ENCODE measurements around the gene PPFIBP1. TPM values are rescaled to one million over a fixed set of nuclear protein-coding genes. Genes with fewer than 3 reads are reported as not detected.
"Not testable (repeated sequence)": the region's sequence is repeated elsewhere in the genome, so short reads cannot be mapped to it uniquely, and the experiment has no call there.

Gene PPFIBP1
- total and polyA plus RNA-seq, 7 donors, result 5.9 to 63.1 (median 28.3) TPM

DNA sequence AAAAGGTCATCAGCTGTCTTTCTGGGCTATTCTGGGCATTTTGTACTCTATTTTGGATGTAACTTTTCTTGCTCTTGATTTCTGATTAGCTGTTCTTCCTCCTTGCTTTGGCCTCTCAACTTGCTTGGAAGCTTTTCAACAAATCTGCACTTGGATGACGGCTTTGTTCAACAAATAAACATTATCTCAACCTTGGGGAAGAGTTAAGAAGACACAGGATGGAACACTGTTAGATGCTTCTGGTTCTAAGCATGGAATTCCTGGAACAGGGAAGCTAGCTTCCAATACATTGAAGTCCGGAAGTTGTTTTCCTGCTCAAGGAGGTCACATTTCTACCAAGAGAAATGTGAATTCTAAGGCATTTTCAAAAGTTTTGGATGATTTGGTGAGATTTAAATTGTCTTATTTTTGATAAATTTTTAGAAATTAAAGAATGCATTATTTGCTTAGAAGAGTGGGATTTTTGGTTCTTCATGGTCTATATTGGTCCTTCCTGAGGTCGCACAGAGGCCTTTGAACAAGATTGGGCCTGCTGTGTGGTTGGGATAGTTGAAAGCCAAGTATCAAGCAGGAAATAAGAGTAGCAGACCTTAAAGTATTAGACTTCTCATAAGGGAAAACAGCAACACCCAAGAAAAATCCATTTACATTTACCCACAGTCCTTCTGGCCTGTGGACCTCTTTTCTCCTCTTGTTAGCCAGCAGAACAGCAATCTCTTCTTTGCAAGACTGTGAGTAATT is 59.2 kb downstream of the PPFIBP1 start:
- no peak overlapping the region for H3K4me3 ChIP-seq

DNA sequence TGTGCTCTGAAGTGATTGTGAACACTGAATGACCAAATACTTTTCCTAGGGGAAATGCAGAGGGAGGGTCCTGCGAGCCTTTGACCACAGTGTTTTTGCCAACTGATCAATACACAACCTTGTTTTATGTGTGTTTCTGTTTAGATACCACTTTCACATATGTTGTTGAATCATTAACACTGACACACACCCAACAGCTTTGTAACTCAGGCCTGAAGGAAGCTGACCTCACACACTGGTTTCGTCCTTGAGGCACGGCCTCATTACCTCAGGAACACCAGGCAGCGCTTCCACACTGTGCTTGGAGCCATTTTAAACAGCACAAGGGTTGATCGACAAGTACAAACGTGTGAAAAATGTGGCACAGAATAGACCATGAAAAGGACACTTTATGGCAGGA is 60.0 kb downstream of the PPFIBP1 start:
- TF ChIP-seq, protein P1, sequence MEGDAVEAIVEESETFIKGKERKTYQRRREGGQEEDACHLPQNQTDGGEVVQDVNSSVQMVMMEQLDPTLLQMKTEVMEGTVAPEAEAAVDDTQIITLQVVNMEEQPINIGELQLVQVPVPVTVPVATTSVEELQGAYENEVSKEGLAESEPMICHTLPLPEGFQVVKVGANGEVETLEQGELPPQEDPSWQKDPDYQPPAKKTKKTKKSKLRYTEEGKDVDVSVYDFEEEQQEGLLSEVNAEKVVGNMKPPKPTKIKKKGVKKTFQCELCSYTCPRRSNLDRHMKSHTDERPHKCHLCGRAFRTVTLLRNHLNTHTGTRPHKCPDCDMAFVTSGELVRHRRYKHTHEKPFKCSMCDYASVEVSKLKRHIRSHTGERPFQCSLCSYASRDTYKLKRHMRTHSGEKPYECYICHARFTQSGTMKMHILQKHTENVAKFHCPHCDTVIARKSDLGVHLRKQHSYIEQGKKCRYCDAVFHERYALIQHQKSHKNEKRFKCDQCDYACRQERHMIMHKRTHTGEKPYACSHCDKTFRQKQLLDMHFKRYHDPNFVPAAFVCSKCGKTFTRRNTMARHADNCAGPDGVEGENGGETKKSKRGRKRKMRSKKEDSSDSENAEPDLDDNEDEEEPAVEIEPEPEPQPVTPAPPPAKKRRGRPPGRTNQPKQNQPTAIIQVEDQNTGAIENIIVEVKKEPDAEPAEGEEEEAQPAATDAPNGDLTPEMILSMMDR (IDR thresholded peaks at IDR 0.05), result no peak
- peak overlapping the region; percentile 63 for H3K27ac ChIP-seq

More for the DNA sequence above, 59.2 kb downstream of the PPFIBP1 start:
- Histone ChIP-seq H3K36me3 (ENCODE audit: insufficient read depth in 1 of 2, low read depth in 1 of 2) (peaks cover 0 to 9% of the 10 kb centered on the region in 2 donors), H3K27ac (peak overlapping the region; percentile 63), H3K27me3 (ENCODE audit: insufficient read depth in 3 of 3, low read length in 2 of 3) (no peaks in the 10 kb centered on the region), H3K9me3 (no peaks in the 10 kb centered on the region), H3K4me1 (peaks cover 25% of the 10 kb centered on the region)
- ATAC-seq, result peak in 2 of 4 donors; percentile 35 to 51
- DNase-seq, result no peak
- WGBS, 3 donors, result 46 to 54% (median 48%) methylated on average over 3 of the region's 3 CpGs
- TF ChIP-seq, protein P1 (IDR thresholded peaks at IDR 0.05), result no peak
- intact Hi-C loops (cut with DNase I), result no loop called here

DNA sequence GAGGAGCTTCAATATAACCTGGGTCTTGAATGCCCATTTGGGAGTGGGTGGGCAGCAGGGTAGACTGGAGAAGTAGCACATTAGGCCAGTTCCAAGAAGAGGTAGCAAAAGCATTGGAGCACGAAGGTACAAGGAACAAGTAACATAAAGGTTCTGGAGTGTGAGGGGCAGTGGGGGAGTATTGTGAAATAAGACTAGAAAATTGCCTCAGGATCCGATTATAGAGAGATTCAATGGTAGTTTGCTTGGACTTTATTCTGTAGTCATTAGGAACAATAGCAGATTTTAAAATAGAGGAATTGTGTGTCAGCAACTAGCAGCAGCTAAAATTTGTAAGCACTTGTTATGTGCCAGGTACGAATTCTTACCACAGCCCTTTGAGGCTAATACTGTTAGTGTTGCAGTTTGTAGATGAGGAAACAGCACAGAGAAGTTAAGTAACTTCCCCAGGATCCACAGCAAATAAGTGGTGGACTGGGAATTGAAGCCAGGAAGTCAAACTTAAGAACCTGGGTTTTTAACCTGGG is 61.8 kb downstream of the PPFIBP1 start:
- H3K9me3 ChIP-seq, result no peaks in the 10 kb centered on the region
- TF ChIP-seq, protein P1 (IDR thresholded peaks at IDR 0.05), result no peak
- H3K27me3 ChIP-seq (ENCODE audit: insufficient read depth in 3 of 3, low read length in 2 of 3), result no peaks in the 10 kb centered on the region
- H3K4me3 ChIP-seq, result no peak overlapping the region
- DNase-seq, result no peak
- no peaks in the 10 kb centered on the region for H3K36me3 ChIP-seq (ENCODE audit: insufficient read depth in 1 of 2, low read depth in 1 of 2)
- H3K4me1 ChIP-seq, result peaks cover 26% of the 10 kb centered on the region
- ATAC-seq, result no peak
- no peak overlapping the region for H3K27ac ChIP-seq
- WGBS, 3 donors, result 89 to 90% (median 90%) methylated on average over 3 of the region's 3 CpGs
- intact Hi-C loops (cut with DNase I), result no loop called here

More for the DNA sequence above, 60.0 kb downstream of the PPFIBP1 start:
- ATAC-seq, result no peak
- Histone ChIP-seq H3K4me1 (peaks cover 25% of the 10 kb centered on the region), H3K36me3 (ENCODE audit: insufficient read depth in 1 of 2, low read depth in 1 of 2) (peaks cover 0 to 3% of the 10 kb centered on the region in 2 donors), H3K4me3 (no peak overlapping the region), H3K9me3 (no peaks in the 10 kb centered on the region), H3K27me3 (ENCODE audit: insufficient read depth in 3 of 3, low read length in 2 of 3) (no peaks in the 10 kb centered on the region)
- DNase-seq, result no peak
- intact Hi-C loops (cut with DNase I), result no loop called here
- 85 to 89% (median 86%) methylated on average over 6 of the region's 6 CpGs for WGBS, 3 donors

DNA sequence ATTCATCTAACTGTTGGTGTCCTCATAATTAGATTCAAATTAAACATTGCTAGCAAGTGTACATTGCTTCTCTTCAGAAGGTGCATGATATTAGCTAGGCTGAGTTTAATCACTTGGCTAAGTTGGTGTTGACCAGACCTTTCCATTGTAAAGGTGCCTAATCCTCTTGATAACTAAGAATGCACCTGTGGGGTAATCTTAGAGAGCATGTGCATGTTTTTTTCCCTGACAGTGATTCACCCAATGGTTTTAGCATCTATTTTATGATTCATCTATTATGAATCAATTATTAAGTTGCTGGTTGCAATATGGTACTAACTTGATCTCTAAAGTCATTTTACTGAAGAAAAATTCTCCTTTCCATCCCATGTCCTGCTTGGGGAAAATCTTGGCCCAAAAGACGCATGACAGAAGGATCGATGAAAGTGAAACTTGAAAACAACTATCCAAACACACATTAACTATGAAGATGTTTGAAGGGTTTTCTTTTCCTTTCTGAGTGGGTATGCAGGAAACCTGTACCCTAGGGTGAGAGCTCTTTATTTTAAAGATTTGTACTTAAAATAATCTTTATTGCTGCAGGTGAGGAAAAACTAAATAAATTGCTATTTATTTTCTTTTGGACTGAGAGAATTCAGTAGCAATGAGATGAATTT is 64.2 kb downstream of the PPFIBP1 start:
- peaks cover 18% of the 10 kb centered on the region for H3K4me1 ChIP-seq
- H3K4me3 ChIP-seq; H3K36me3 ChIP-seq (ENCODE audit: insufficient read depth in 1 of 2, low read depth in 1 of 2); H3K9me3 ChIP-seq; DNase-seq; ATAC-seq; H3K27ac ChIP-seq; H3K27me3 ChIP-seq (ENCODE audit: insufficient read depth in 3 of 3, low read length in 2 of 3); intact Hi-C loops (cut with DNase I): not testable (repeated sequence)
- WGBS, 3 donors, result 44 to 69% (median 62%) methylated on average over 2 of the region's 2 CpGs

DNA sequence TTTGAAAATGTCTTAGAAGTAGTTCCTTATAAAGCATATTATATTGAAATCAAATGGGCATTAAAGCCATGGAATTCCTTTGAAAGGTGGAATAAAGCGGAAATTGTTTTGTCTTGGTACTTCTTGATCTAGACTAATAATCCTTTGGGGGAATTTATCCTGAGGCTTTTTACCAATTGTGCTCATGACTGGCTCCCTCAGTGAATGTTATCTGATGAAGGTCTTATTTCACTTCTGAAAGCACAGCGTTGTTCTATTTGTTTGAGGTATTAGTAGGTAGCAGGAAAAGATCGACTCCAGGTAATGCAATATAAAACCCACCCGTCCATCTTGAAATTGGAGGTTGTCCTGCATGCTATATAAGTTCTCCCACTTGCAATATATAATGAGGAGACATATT is 64.8 kb downstream of the PPFIBP1 start:
- intact Hi-C loops (cut with DNase I), result no loop called here

More for the DNA sequence above, 64.8 kb downstream of the PPFIBP1 start:
- no peak for ATAC-seq
- DNase-seq, result no peak
- 72 to 82% (median 76%) methylated on average over 4 of the region's 4 CpGs for WGBS, 3 donors
- TF ChIP-seq, protein P1 (IDR thresholded peaks at IDR 0.05), result no peak
- Histone ChIP-seq H3K27ac (no peak overlapping the region), H3K9me3 (no peaks in the 10 kb centered on the region), H3K36me3 (ENCODE audit: insufficient read depth in 1 of 2, low read depth in 1 of 2) (no peaks in the 10 kb centered on the region), H3K4me1 (peaks cover 12% of the 10 kb centered on the region), H3K4me3 (no peak overlapping the region), H3K27me3 (ENCODE audit: insufficient read depth in 3 of 3, low read length in 2 of 3) (no peaks in the 10 kb centered on the region)

Measured in psoas muscle (tissue), 8 donors.